CD14-positive monocyte (primary cell): ENCODE measurements around the gene CLCC1. TPM values are rescaled to one million over a fixed set of nuclear protein-coding genes. Genes with fewer than 3 reads are reported as not detected.

Source experiments
- DNase-seq, 3 donors: peaks; one replicate each; pipeline ENCODE4 v3.0.0-alpha.2; 2011 to 2022
- H2AFZ ChIP-seq: 2 replicates; pipeline ENCODE4 v1.6.0; 2012; ENCODE audit warnings: mild to moderate bottlenecking, low read depth, low read length, inconsistent platforms; ENCODE audit not compliant: insufficient read depth, poor library complexity, severe bottlenecking
- H3K27ac ChIP-seq, 2 donors: 1 replicate in 1 of 2; 2 replicates in 1 of 2; pipeline ENCODE4 v1.5.1; 2012 to 2013; ENCODE audit warnings: low read length in 2 of 2, control low read depth in 1 of 2, inconsistent platforms in 1 of 2, low read depth in 1 of 2, mild to moderate bottlenecking in 1 of 2
- H3K27me3 ChIP-seq, 2 donors: one replicate each; pipeline versions ENCODE4 v1.6.0 to v1.6.1; 2011 to 2013; ENCODE audit warnings: low read length in 2 of 2; ENCODE audit not compliant: control insufficient read depth in 2 of 2, insufficient read depth in 2 of 2
- H3K36me3 ChIP-seq, 2 donors: replicated peaks in 1 of 2; 1 replicate in 1 of 2; 2 replicates in 1 of 2; pipeline versions ENCODE4 v1.5.1 to v1.6.1; 2012 to 2013; ENCODE audit warnings: low read length in 2 of 2, control low read depth in 1 of 2, inconsistent platforms in 1 of 2, mild to moderate bottlenecking in 1 of 2; ENCODE audit not compliant: insufficient read depth in 2 of 2, control insufficient read depth in 1 of 2
- H3K4me1 ChIP-seq, 2 donors: 1 replicate in 1 of 2; 2 replicates in 1 of 2; pipeline versions ENCODE4 v1.5.1 to v1.6.1; 2012 to 2013; ENCODE audit warnings: low read length in 2 of 2, control low read depth in 1 of 2, inconsistent platforms in 1 of 2, mild to moderate bottlenecking in 1 of 2, moderate library complexity in 1 of 2; ENCODE audit not compliant: insufficient read depth in 2 of 2, control insufficient read depth in 1 of 2
- H3K4me2 ChIP-seq: replicated peaks from 2 replicates; pipeline ENCODE3; 2012; ENCODE audit warnings: low read length, moderate library complexity, mild to moderate bottlenecking; ENCODE audit not compliant: poor library complexity, severe bottlenecking; ENCODE audit errors: extremely low read depth
- H3K4me3 ChIP-seq, 3 experiments: fragments of 200-600 bp in 1 of 3; sonication (generic) in 1 of 3; replicated peaks in 1 of 3; 1 replicate in 2 of 3; 2 replicates in 1 of 3; pipeline ENCODE4 v1.5.1; 2011 to 2013; ENCODE audit warnings: low read length in 3 of 3, mild to moderate bottlenecking in 3 of 3, control low read depth in 2 of 3, low read depth in 2 of 3, inconsistent platforms in 1 of 3, moderate library complexity in 1 of 3
- H3K79me2 ChIP-seq: 2 replicates; pipeline ENCODE4 v1.6.0; 2012; ENCODE audit warnings: mild to moderate bottlenecking, control low read depth, inconsistent platforms, low read length, moderate library complexity; ENCODE audit not compliant: insufficient read depth
- H3K9ac ChIP-seq: 2 replicates; pipeline ENCODE4 v1.6.0; 2017; ENCODE audit warnings: low read length, mild to moderate bottlenecking; ENCODE audit not compliant: insufficient read depth, poor library complexity, severe bottlenecking
- H3K9me3 ChIP-seq, 2 donors: replicated peaks in 1 of 2; 1 replicate in 1 of 2; 2 replicates in 1 of 2; pipeline versions ENCODE4 v1.5.1 to v1.6.1; 2012 to 2013; ENCODE audit warnings: low read length in 2 of 2, control low read depth in 1 of 2; ENCODE audit not compliant: control insufficient read depth in 1 of 2, insufficient read depth in 1 of 2
- H4K20me1 ChIP-seq: 2 replicates; pipeline ENCODE4 v1.6.0; 2012; ENCODE audit warnings: mild to moderate bottlenecking, low read length, control low read depth, moderate library complexity; ENCODE audit not compliant: insufficient read depth
- H3K27ac Mint-ChIP-seq, 7 donors: one replicate each; pipeline ENCODE4 v1.8.0; 2020; ENCODE audit warnings: mild to moderate bottlenecking in 7 of 7, mixed read lengths in 7 of 7, moderate library complexity in 6 of 7, inconsistent platforms in 2 of 7
- H3K27me3 Mint-ChIP-seq, 3 donors: one replicate each; pipeline ENCODE4 v1.8.0; 2021 to 2022; ENCODE audit warnings: low read depth in 3 of 3, mild to moderate bottlenecking in 3 of 3, mixed read lengths in 3 of 3, moderate library complexity in 3 of 3, inconsistent platforms in 1 of 3
- H3K36me3 Mint-ChIP-seq, 2 donors: one replicate each; pipeline ENCODE4 v1.8.0; 2020; ENCODE audit warnings: mixed read lengths in 2 of 2, inconsistent platforms in 1 of 2, mild to moderate bottlenecking in 1 of 2
- H3K4me1 Mint-ChIP-seq: one replicate; pipeline ENCODE4 v1.8.0; 2020; ENCODE audit warnings: mild to moderate bottlenecking, mixed read lengths
- H3K4me3 Mint-ChIP-seq, 2 donors: one replicate each; pipeline ENCODE4 v1.8.0; 2020; ENCODE audit warnings: mild to moderate bottlenecking in 2 of 2, mixed read lengths in 2 of 2, moderate library complexity in 1 of 2
- H3K9me3 Mint-ChIP-seq, 7 donors: one replicate each; pipeline ENCODE4 v1.8.0; 2020 to 2022; ENCODE audit warnings: mixed read lengths in 7 of 7, mild to moderate bottlenecking in 6 of 7, moderate library complexity in 6 of 7, inconsistent platforms in 2 of 7
- CTCF ChIP-seq: fragments of 200-600 bp; IDR thresholded peaks from one replicate; pipeline ENCODE4 v1.8.0; 2022; ENCODE audit warnings: antibody characterized with exemption, mild to moderate bottlenecking
- WGBS: methylation state at CpG from one replicate; pipeline ENCODE4 v1.1.5; 2013; ENCODE audit warnings: missing lambda C conversion rate; ENCODE audit not compliant: insufficient coverage; 5-methylcytosine and 5-hydroxymethylcytosine counted together
- intact Hi-C, 2 donors: fragments of 100-400 bp; cut with micrococcal nuclease; formaldehyde crosslinking; loops; one replicate each; pipeline versions ENCODE4 v1.15.0 to v1.15.1; 2023
- polyA plus RNA-seq, 3 donors: library from polyadenylated mRNA; depleted of rRNA in 1 of 3; unstranded in 2 of 3; stranded (reverse) in 1 of 3; fragments of 300-500 nt in 2 of 3; fragments of >200 nt in 1 of 3; fragmentation: Illumina TruSeq in 2 of 3; gene quantifications; 1 replicate in 2 of 3; 2 replicates in 1 of 3; pipeline ENCODE4 v1.2.3, GENCODE V29; 2012 to 2021

Gene CLCC1
- polyA plus RNA-seq, 3 donors: 7.1 to 12.9 (median 9.4) TPM

GRCh38 chr1:108961198-108961597, 2.1 kb downstream of the CLCC1 start:
- peaks cover 0 to 2% (median 0%) of the 10 kb centered on the region in 3 donors for H3K27me3 Mint-ChIP-seq
- H3K36me3 Mint-ChIP-seq: peaks cover 19 to 25% of the 10 kb centered on the region in 2 donors
- Histone ChIP-seq H4K20me1 (peaks cover 29% of the 10 kb centered on the region), H3K4me3 (no peak overlapping the region), H3K9ac (no peak overlapping the region), H3K36me3 (peaks cover 2 to 19% of the 10 kb centered on the region in 2 donors), H2AFZ (no peak overlapping the region), H3K9me3 (no peaks in the 10 kb centered on the region), H3K4me1 (peaks cover 16 to 21% of the 10 kb centered on the region in 2 donors), H3K79me2 (peaks cover 61% of the 10 kb centered on the region), H3K27ac (no peak overlapping the region), H3K4me2 (no peak overlapping the region), H3K27me3 (no peaks in the 10 kb centered on the region)
- no peak for DNase-seq
- H3K4me3 Mint-ChIP-seq: no peak overlapping the region
- WGBS: 100% methylated on average over 1 of the region's 9 CpGs
- TF ChIP-seq CTCF: no peak
- H3K27ac Mint-ChIP-seq: no peak overlapping the region
- H3K9me3 Mint-ChIP-seq: no peaks in the 10 kb centered on the region
- intact Hi-C loops: loop anchor here (10.0 kb wide), 1 partner anchor 154 kb away; the partner anchor contains the start of gene ELAPOR1 (in 2 of the 2)
- H3K4me1 Mint-ChIP-seq: peaks cover 28% of the 10 kb centered on the region

- H3K4me1 ChIP-seq: peaks cover 16 to 21% of the 10 kb centered on the region in 2 donors
- peaks cover 66% of the 10 kb centered on the region for H3K79me2 ChIP-seq
- H2AFZ ChIP-seq: no peak overlapping the region
- 95% methylated on average over 4 of the region's 5 CpGs for WGBS
- H3K4me3 ChIP-seq: no peak overlapping the region
- DNase-seq: no peak
- H3K4me3 Mint-ChIP-seq: no peak overlapping the region
- H3K9ac ChIP-seq: no peak overlapping the region
- H3K27me3 Mint-ChIP-seq: peaks cover 0 to 2% (median 0%) of the 10 kb centered on the region in 3 donors
- intact Hi-C loops: loop anchor here (10.0 kb wide), 1 partner anchor 154 kb away; the partner anchor contains the start of gene ELAPOR1 (in 2 of the 2)
- peaks cover 24 to 29% of the 10 kb centered on the region in 2 donors for H3K36me3 Mint-ChIP-seq
- peaks cover 34% of the 10 kb centered on the region for H4K20me1 ChIP-seq
- H3K36me3 ChIP-seq: peaks cover 6 to 23% of the 10 kb centered on the region in 2 donors
- H3K27ac ChIP-seq: no peak overlapping the region
- H3K9me3 Mint-ChIP-seq: no peaks in the 10 kb centered on the region
- no peak overlapping the region for H3K4me2 ChIP-seq
- no peaks in the 10 kb centered on the region for H3K27me3 ChIP-seq
- H3K4me1 Mint-ChIP-seq: peaks cover 30% of the 10 kb centered on the region
- H3K9me3 ChIP-seq: no peaks in the 10 kb centered on the region
- TF ChIP-seq CTCF: no peak
- H3K27ac Mint-ChIP-seq: no peak overlapping the region
Measured at GRCh38 chr1:108960719-108961118, 2.6 kb downstream of the CLCC1 start.
